ENCODE results near the gene OTOGL. TPM values are rescaled to one million over a fixed set of nuclear protein-coding genes. Genes with fewer than 3 reads are reported as not detected.
"Not testable (repeated sequence)": the region's sequence is repeated elsewhere in the genome, so short reads cannot be mapped to it uniquely, and the experiment has no call there.

OTOGL gene
- total RNA-seq, 4 donors from 2014 or later: 0.04 to 0.57 (median 0.23) TPM; not detected in 1

- Histone ChIP-seq H3K36me3 (no peaks in the 10 kb centered on the region), H3K4me1 (peaks cover 0 to 4% (median 0%) of the 10 kb centered on the region in 3 donors), H3K27ac (no peak overlapping the region), H3K9me3 (no peaks in the 10 kb centered on the region), H3K4me3 (no peak overlapping the region), H3K27me3 (no peaks in the 10 kb centered on the region)
- DNase-seq: no peak
- intact Hi-C loops (cut with DNase I): no loop called here
- TF ChIP-seq CTCF (IDR thresholded peaks at IDR 0.05) (no peak), POLR2A (IDR thresholded peaks at IDR 0.05) (no peak)
Observed at GRCh38 chr12:80239867-80240266, 140.5 kb downstream of the OTOGL start.

GRCh38 chr12:80241576-80242273, 142.4 kb downstream of the OTOGL start:
- no peak for DNase-seq
- H3K36me3 ChIP-seq: no peaks in the 10 kb centered on the region
- no peak for TF ChIP-seq POLR2A (IDR thresholded peaks at IDR 0.05)
- TF ChIP-seq CTCF (IDR thresholded peaks at IDR 0.05): no peak
- no peaks in the 10 kb centered on the region for H3K9me3 ChIP-seq
- H3K27me3 ChIP-seq: no peaks in the 10 kb centered on the region
- peaks cover 0 to 4% (median 0%) of the 10 kb centered on the region in 3 donors for H3K4me1 ChIP-seq
- WGBS, 2 donors: 35 to 37% methylated on average over 5 of the region's 5 CpGs
- H3K4me3 ChIP-seq: no peak overlapping the region
- no peak overlapping the region for H3K27ac ChIP-seq
- intact Hi-C loops (cut with DNase I): no loop called here

DNA sequence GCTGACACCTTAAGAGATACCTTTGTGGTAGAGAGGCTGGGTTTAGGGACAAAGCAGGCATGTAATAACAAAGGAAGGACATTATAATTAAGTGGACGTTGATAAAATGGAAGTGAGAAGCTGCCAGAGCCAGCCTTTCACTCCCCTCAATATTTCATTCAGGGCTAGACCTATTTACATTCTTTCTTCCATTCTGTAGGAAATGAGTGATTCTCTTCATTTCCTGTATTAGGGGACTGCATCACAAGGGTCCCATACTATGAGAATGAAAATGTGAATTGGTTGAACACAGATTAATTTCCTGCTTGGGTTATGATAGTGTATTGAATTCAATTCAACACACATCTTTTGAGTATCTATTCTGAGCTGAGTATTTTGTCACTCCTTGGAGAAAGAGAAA, 143.0 kb downstream of the OTOGL start:
- DNase-seq: no peak
- no peaks in the 10 kb centered on the region for H3K27me3 ChIP-seq
- H3K9me3 ChIP-seq: no peaks in the 10 kb centered on the region
- WGBS, 2 donors: 23 to 31% methylated on average over 1 of the region's 1 CpG
- H3K4me1 ChIP-seq: peaks cover 0 to 4% (median 0%) of the 10 kb centered on the region in 3 donors
- intact Hi-C loops (cut with DNase I): no loop called here
- no peaks in the 10 kb centered on the region for H3K36me3 ChIP-seq
- no peak overlapping the region for H3K27ac ChIP-seq
- TF ChIP-seq POLR2A (IDR thresholded peaks at IDR 0.05): no peak
- no peak for TF ChIP-seq CTCF (IDR thresholded peaks at IDR 0.05)
- no peak overlapping the region for H3K4me3 ChIP-seq

DNA sequence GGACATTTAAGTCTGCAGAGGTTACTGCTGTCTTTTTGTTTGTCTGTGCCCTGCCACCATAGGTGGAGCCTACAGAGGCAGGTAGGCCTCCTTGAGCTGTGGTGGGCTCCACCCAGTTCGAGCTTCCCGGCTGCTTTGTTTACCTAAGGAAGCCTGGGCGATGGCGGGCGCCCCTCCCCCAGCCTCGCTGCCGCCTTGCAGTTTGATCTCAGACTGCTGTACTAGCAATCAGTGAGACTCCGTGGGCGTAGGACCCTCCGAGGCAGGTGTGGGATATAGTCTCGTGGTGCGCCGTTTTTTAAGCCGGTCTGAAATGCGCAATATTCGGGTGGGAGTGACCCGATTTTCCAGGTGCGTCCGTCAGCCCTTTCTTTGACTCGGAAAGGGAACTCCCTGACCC, 150.2 kb downstream of the OTOGL start:
- WGBS, 2 donors: 89 to 100% methylated on average over 1 to 12 of the region's 20 CpGs
- H3K9me3 ChIP-seq; H3K4me3 ChIP-seq; H3K27me3 ChIP-seq; H3K27ac ChIP-seq; H3K4me1 ChIP-seq; H3K36me3 ChIP-seq; DNase-seq; intact Hi-C loops (cut with DNase I): not testable (repeated sequence)

DNA sequence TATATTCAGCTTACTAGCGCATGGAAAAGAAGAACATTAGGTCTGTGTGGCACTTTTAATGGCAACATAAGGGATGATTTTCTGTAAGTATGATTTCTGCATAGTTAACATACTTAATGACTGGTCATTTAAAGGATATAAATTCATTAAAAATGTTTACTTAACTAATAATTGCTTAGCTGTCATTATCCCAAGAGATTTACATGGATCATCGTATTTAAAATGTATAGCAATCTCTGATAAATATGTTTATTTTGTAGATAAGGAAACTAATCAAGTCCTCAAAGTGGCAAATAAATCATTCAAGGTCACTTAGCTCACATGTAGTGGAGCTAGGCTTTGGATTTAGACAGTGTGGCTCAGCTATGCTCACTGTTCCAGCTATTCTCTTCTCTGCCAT, 158.6 kb downstream of the OTOGL start:
- H3K36me3 ChIP-seq: no peaks in the 10 kb centered on the region
- intact Hi-C loops (cut with DNase I): no loop called here
- no peaks in the 10 kb centered on the region for H3K4me1 ChIP-seq
- H3K27me3 ChIP-seq: no peaks in the 10 kb centered on the region
- WGBS, 2 donors: 87 to 88% methylated on average over 2 of the region's 2 CpGs
- H3K27ac ChIP-seq: no peak overlapping the region
- no peak for DNase-seq
- H3K9me3 ChIP-seq: no peaks in the 10 kb centered on the region
- TF ChIP-seq CTCF (IDR thresholded peaks at IDR 0.05) (no peak), POLR2A (IDR thresholded peaks at IDR 0.05) (no peak)
- no peak overlapping the region for H3K4me3 ChIP-seq

DNA sequence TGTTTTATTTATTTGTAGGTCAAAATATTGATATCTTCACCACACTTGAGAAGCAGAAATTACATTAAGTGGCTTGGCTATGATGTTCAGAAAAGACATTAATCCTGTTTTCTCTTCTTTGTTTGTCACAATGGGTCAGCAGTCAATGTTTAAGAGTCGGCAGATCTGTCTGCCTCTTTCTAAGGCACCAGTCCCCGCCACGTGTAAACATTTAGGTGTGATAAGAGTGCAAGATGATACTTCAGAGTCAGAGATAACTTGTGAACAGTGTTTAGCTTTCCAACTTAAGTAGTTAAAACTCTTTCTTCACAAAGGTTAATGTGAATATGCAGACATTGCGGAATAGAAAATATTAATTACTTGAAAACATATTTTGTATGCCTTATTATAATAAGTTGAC, 160.9 kb downstream of the OTOGL start:
- Histone ChIP-seq H3K27ac (no peak overlapping the region), H3K9me3 (no peaks in the 10 kb centered on the region), H3K4me1 (no peaks in the 10 kb centered on the region), H3K4me3 (no peak overlapping the region), H3K36me3 (no peaks in the 10 kb centered on the region), H3K27me3 (no peaks in the 10 kb centered on the region)
- DNase-seq: no peak
- intact Hi-C loops (cut with DNase I): no loop called here
- 66 to 84% methylated on average over 3 to 4 of the region's 4 CpGs for WGBS, 2 donors
- TF ChIP-seq CTCF (IDR thresholded peaks at IDR 0.05): no peak
- no peak for TF ChIP-seq POLR2A (IDR thresholded peaks at IDR 0.05)
